Measurements from ENCODE around the gene KIF1A.

KIF1A gene

GRCh38 chr2:240742602-240743095 lies 77.4 kb downstream of the KIF1A start:
- DNase-seq (ENCODE audit: insufficient read length, low spot score) (no peak), FAIRE-seq (no peak)

GRCh38 chr2:240741091-240741490 lies 78.9 kb downstream of the KIF1A start:
- FAIRE-seq: no peak
- DNase-seq (ENCODE audit: insufficient read length, low spot score): no peak

GRCh38 chr2:240739797-240740196 lies 80.2 kb downstream of the KIF1A start:
- DNase-seq (ENCODE audit: insufficient read length, low spot score) (no peak), FAIRE-seq (no peak)

GRCh38 chr2:240737958-240738357 lies 82.1 kb downstream of the KIF1A start:
- FAIRE-seq: no peak
- no peak for DNase-seq (ENCODE audit: insufficient read length, low spot score)

DNA sequence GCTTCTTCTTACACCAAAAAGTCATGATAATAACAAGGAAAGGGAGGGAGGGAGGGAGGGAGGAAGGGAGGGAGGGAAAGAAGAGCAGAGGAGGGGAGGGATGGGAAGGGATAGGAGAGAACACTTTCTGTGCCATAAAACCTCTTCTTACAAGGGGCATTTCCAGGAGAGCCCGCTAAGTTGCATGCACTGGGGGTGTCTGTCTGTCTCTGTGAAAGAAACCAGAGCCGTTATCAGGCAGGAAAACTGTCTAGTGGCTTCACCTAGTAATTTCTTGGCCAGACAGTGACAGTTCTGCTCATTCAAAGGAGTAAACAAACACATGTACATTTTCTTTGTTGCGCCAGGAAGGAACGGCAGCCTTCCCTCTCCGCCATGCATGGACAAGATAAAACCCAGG lies 82.5 kb downstream of the KIF1A start:
- FAIRE-seq: no peak

DNA sequence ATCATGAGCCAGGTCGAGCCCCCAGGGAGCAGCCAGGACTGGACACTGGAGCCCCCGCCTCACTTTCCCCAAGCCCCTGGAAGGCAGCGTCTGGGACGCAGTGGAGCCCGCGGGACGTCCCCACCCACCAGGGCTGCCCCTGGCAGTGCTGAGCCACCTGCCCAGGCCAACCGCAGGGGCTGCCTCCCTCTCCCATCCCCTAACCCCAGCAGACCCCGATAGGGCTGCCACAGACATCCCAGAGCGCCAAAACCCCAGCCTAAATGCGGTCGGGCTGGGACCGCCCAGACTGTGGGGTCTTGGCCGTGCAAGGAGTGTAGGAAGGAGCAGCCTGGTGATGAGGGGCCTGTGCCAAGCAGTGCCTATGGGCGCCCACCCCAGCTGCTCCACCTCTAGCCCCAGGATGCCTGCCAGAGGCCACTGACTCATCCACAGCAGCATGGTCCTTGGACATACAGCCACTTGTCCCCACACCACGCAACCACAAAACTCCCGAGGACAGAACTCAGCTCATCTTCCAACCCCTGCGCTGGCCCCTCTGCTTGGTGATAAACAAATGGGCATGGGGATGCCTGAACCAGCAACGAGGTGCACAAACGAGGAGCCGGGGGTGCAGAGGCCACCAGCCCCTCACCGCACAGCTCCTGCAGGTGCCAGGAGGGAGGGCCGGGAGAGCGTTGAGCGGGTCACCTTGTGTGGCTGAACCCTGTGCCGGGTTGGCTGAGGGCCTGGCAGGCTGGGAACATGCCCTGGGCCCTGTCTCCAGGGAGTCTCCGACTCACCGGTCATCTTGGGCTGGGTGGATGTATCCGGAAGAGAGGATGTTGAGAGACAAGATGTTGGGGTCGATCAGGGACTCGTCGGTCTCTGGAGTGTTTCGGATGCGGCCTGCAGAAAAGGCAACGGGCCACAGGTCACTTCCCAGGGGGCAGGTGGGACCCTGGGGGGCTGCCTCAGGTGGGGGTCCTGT lies 83.5 kb downstream of the KIF1A start:
- FAIRE-seq: no peak
- no peak for DNase-seq (ENCODE audit: insufficient read length, low spot score)

More for the DNA sequence above, 82.5 kb downstream of the KIF1A start:
- DNase-seq (ENCODE audit: insufficient read length, low spot score): no peak

GRCh38 chr2:240735476-240735875 lies 84.5 kb downstream of the KIF1A start:
- no peak for DNase-seq (ENCODE audit: insufficient read length, low spot score)

DNA sequence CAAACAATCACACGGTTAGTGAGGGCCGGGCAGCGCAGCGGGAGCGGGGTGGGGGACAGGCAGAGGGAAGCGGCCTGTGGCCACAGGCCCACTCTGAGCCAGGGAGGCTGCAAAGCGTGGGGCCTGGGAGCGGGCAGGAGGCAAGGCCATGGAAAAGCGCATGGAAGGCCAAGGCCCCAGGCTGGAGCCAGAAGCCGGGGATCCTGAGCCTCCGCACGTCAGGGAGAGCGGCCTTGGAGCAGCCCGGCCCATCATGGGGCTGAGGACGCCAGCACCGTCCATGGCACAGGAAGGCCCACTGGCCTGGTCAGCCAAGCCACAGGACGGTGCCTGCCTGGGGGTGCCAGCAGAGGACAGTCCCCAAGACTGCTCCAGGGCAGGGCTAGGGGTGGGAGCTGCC lies 85.3 kb downstream of the KIF1A start:
- DNase-seq (ENCODE audit: insufficient read length, low spot score): no peak
- no peak for FAIRE-seq

More at GRCh38 chr2:240735476-240735875, 84.5 kb downstream of the KIF1A start:
- FAIRE-seq: no peak

DNA sequence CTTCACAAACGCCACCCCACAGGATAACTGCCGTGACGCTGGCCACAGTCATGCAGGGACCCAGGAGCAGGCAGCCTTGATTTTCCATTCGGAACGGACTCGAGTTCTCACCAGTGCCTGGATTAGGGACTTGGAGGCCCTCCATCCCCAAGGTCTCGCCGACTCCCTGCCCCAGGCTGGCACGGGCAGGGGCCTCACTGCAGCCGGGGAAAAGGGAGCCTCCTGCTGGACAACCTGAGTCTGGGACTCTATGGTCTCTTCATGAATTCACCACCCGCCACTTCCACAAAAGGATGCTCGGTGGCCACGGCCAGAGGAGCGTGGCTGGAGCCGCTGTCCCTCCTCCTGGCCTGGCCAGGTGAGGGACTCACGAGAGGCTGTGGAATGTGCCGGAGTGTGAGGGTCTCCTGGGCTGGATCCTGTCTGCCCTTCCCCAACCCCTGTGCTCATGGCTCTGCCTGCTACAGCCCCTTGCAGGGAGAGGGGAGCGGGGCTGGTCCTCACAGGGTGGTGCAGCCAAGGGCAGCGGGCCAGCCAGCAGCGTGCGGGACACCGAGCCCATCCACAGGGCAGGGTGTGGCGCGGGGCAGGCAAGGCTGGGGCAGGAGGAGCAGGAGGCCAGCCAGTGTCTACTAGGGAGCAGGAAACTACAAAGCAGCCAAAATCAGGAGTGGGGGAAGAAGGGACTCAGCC lies 86.1 kb downstream of the KIF1A start:
- DNase-seq (ENCODE audit: insufficient read length, low spot score) (no peak), FAIRE-seq (no peak)

DNA sequence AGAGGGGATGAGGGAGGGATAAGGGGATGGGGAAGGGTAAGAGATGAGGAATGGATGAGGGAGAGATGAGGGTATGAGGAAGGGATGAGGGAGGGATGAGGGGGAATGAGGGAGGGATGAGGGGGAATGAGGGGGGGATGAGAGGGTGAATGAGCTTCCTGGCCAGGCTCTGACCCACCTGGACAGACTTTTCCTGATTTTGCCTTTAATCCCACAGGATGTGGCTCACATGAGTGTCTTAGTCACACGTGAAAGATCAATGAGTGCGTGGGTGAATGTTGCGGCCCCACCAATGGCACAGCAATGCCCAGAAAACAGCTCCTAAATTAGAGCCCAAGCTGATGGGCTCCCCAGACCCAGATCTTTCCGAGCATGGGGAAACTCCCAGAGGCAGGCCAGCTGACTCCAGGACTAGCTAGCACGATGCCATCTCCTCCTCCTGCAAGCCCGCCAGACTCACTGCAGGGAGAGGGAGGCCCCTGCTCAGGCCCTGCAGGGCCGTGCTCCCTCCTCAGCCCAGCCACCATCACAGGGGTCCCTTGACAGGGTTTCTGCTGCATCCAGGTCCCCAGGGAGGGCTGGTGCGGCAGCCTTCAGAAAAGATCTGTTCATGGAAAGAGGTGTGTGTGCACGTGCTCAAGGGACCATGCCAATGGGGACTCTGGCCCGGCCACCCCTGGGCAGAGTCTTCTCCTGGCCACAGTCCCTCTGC lies 87.0 kb downstream of the KIF1A start:
- FAIRE-seq (no peak), DNase-seq (ENCODE audit: insufficient read length, low spot score) (no peak)

DNA sequence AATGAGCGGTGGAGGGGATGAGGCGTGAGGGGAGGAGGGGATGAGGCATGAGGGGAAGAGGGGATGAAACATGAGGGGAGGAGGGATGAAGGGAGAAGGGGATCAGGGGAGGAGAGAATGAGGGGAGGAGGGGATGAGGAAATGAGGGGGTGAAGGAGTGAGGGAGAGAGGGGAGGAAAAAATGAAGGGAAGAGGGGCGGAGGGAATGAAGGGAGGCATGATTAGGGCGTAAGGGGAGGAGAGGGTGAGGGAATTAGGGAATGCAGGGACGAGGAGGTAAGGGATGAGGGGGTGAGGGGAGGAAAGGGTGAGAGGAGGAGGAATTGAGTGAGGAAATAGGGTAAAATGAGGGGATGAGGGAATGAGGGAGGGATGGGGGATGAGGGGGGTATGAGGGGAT lies 87.8 kb downstream of the KIF1A start:
- DNase-seq (ENCODE audit: insufficient read length, low spot score) (no peak), FAIRE-seq (no peak)

DNA sequence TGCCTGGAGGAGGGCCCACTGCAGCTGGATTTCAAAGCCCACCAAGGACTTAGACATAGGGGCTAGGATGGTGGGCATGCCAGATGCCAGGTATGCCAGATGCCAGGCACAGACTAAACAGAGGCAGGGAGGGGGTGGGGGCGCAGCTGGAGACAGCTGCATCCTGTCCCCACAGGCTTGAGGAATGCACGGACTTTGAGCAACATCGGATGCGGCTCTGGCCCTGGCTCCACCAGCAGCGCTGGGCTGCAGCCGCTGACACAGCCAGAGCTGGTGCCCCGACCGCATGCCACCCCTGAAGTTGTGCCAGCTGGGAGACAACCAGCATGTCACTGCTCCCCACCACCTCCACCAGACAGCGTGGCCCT lies 88.9 kb downstream of the KIF1A start:
- DNase-seq (ENCODE audit: insufficient read length, low spot score): no peak
- FAIRE-seq: no peak

DNA sequence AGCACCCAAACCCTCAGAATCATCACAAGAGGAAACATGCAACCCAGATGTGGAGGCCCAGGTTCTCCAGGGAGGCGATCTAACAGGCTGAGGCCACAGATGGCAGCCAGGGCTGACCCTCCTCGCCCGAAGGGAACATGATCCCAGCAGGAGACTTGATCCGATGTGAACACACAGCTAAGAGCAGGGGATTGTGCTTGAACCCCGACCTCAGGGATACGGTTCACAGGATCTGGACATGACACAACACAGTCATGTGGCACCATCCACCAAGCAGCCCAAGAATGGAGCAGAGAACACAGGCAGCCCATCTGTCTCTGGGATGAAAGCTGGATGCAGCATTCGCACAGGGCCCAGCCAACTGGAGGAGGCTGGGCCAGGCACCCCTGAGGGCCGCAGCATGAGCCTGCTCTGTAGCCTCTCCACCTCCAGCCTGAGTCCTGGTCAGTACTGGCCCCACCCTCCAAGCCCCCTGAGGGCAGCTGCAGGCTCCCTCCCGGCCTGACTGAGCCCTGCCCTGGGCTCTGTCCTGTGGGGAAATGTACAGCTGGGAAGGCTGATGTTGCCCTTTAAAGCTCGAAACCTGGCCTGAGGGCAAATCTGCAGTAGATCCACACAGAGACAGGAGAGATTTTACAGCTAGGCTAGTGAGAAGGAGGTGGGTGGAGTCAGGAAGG lies 89.4 kb downstream of the KIF1A start:
- FAIRE-seq (no peak), DNase-seq (ENCODE audit: insufficient read length, low spot score) (no peak)

DNA sequence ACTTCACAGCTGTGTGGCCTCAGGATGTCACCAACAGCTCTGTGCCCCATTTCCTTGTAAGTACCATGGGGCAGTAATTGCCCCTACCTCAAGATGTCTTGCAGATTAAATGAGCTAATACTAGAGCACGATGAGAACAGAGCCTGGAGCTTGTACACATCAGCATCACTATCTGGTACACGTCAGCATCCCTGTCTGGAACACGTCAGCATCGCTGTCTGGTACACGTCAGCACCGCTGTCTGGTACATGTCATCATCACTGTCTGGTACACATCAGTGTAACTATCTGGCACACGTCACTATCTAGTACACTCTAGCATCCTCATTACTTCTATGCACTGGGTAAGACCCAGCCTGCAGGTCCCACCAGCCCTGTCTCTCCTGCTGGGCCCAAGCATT lies 91.2 kb downstream of the KIF1A start:
- FAIRE-seq: no peak

GRCh38 chr2:240728361-240728760 lies 91.7 kb downstream of the KIF1A start:
- no peak for DNase-seq (ENCODE audit: insufficient read length, low spot score)
- FAIRE-seq: no peak

More for the DNA sequence above, 91.2 kb downstream of the KIF1A start:
- no peak for DNase-seq (ENCODE audit: insufficient read length, low spot score)

- DNase-seq (ENCODE audit: insufficient read length, low spot score) (no peak), FAIRE-seq (no peak)
Observed at GRCh38 chr2:240727913-240728312, 92.1 kb downstream of the KIF1A start.

DNA sequence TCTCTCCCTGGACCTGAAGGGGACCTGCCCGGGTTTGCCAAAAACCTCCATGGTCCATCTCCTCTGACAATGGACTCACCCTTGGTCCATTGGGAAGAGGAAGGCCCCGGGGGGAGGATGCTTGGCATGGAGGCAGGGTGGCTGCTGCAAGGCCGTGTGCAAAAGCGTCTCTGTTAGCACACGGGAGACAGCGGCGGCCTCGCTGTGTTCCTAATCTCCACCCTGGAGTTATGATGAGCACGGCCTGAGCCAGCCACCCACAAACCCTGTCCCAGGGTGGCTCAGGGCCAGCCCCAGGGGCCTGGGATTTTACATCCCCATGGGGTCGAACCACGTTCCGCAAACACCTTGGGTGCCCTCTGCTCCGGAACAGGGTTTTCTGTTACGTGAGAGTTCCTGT lies 92.6 kb downstream of the KIF1A start:
- DNase-seq (ENCODE audit: insufficient read length, low spot score) (no peak), FAIRE-seq (no peak)

DNA sequence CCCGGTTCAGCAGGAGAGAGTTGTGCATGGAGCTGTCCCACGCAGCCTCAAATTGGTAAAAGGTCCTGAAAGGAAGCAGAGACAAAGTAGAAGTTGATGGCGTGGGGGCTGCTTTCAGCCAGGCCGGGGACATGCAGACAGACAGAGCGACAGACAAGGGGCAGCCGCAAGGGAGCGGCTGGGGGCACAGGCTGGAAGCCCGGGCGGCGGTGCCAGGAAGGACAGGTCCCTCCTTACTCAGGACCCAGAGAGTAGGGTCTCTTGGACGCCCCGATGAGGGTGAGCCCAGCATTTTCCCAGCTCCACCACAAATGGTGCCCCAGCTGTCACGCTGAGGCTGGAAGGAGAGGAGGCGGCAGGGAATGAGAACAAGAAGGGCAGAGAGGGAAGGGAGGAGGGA lies 93.1 kb downstream of the KIF1A start:
- no peak for FAIRE-seq
- DNase-seq (ENCODE audit: insufficient read length, low spot score): no peak

DNA sequence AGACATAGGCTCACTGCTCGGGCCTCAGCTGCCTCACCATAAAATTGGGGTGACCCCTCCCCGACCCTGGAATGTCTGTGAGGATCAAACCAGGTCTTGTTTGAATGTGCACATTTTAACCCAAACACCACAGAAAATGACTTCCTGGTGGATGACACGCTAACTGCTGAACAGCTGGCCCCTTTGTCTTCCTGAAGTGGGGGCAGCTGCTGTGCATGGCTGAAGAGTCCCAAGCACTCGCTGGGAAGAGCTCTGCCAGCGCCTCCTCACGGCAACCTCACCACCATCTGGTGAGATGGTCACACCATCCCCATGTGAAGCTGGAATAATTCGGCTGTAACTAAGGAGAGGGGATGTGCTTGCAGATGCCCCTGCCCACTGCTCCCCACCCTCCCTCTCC lies 94.3 kb downstream of the KIF1A start:
- no peak for FAIRE-seq
- no peak for DNase-seq (ENCODE audit: insufficient read length, low spot score)

- no peak for DNase-seq (ENCODE audit: insufficient read length, low spot score)
- no peak for FAIRE-seq
Observed at GRCh38 chr2:240725266-240725665, 94.8 kb downstream of the KIF1A start.

GRCh38 chr2:240724431-240724830 lies 95.6 kb downstream of the KIF1A start:
- DNase-seq (ENCODE audit: insufficient read length, low spot score): no peak
- FAIRE-seq: no peak

Measured in GM19239 (cell line).